ENCODE data around the gene RSU1. TPM values are rescaled to one million over a fixed set of nuclear protein-coding genes. Genes with fewer than 3 reads are reported as not detected.

The RSU1 gene
- polyA plus RNA-seq, 1 donor (not counting 4 experiments of a cell fraction or from before 2014, with no cell fraction given), result 125 TPM

DNA sequence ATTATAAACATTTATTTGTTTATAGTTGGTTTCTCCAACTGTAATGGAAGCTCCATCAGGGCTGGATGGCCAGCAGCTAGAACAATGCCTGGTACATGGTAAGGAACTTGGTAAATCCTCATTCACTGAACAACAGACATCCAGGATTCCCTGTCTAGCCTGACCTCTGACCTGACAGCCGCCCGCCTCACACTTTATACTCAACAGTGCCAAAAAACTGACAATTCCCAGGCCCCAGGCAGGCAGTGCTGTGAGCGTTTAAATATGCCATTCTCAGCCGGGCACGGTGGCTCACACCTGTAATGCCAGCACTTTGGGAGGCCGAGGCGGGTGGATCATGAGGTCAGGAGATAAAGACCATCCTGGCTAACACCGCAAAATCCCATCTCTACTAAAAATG lies 55.9 kb downstream of the RSU1 start:
- Histone ChIP-seq H3K9me3 (ENCODE audit: control insufficient read depth, low read depth, low read length) (no peaks in the 10 kb centered on the region), H3K36me3 (ENCODE audit: control insufficient read depth in 2 of 2, extremely low read depth in 1 of 2, insufficient read depth in 2 of 2, low read length in 2 of 2) (no peaks in the 10 kb centered on the region), H3K27me3 (ENCODE audit: control insufficient read depth, extremely low read depth, insufficient read depth, low read length) (no peaks in the 10 kb centered on the region), H3K9me1 (ENCODE audit: control insufficient read depth, extremely low read depth, insufficient read depth, low read length) (no peaks in the 10 kb centered on the region), H2AFZ (ENCODE audit: control insufficient read depth, low read length) (no peak overlapping the region), H3K79me2 (ENCODE audit: control insufficient read depth, insufficient read depth, low read length) (no peaks in the 10 kb centered on the region), H4K20me1 (ENCODE audit: control insufficient read depth, extremely low read depth, insufficient read depth, low read length) (no peaks in the 10 kb centered on the region), H3K9ac (ENCODE audit: control insufficient read depth, extremely low read depth, insufficient read depth, low read length) (no peak overlapping the region), H3K4me2 (ENCODE audit: control insufficient read depth, extremely low read depth, insufficient read depth, low read depth, low read length) (no peak overlapping the region), H3K27ac (ENCODE audit: control insufficient read depth, insufficient read depth, low read length) (no peak overlapping the region), H3K4me1 (ENCODE audit: control insufficient read depth, extremely low read depth, insufficient read depth, low read length) (no peaks in the 10 kb centered on the region), H3K4me3 (ENCODE audit: control insufficient read depth in 2 of 3, extremely low read depth in 1 of 3, insufficient read depth in 2 of 3, low read depth in 1 of 3, low read length in 3 of 3) (no peak overlapping the region)
- FAIRE-seq (no peak), DNase-seq (ENCODE audit: low read depth, low spot score) (no peak)
- dilution Hi-C loops (cut with MboI; ENCODE audit: extremely low pct_ligation_motif_present, low sequenced_read_pairs), result no loop called here
- TF ChIP-seq EZH2 (IDR thresholded peaks at IDR 0.05; ENCODE audit: low read length), result no peak
- no peak for TF ChIP-seq CTCF (optimal IDR thresholded peaks at IDR 0.05 in 1 of 3, IDR thresholded peaks at IDR 0.05 in 1 of 3, conservative IDR thresholded peaks at IDR 0.05 in 1 of 3; ENCODE audit: extremely low read depth in 1 of 3, insufficient read depth in 2 of 3, low read length in 3 of 3)

GRCh38 chr10:16756561-16757221 lies 60.5 kb downstream of the RSU1 start:
- FAIRE-seq (no peak), DNase-seq (ENCODE audit: low read depth, low spot score) (no peak)
- H3K4me3 ChIP-seq (ENCODE audit: control insufficient read depth in 2 of 3, extremely low read depth in 1 of 3, insufficient read depth in 2 of 3, low read depth in 1 of 3, low read length in 3 of 3), result no peak overlapping the region
- no peaks in the 10 kb centered on the region for H3K27me3 ChIP-seq (ENCODE audit: control insufficient read depth, extremely low read depth, insufficient read depth, low read length)
- H3K9me3 ChIP-seq (ENCODE audit: control insufficient read depth, low read depth, low read length), result no peaks in the 10 kb centered on the region
- TF ChIP-seq CTCF (optimal IDR thresholded peaks at IDR 0.05 in 1 of 3, IDR thresholded peaks at IDR 0.05 in 1 of 3, conservative IDR thresholded peaks at IDR 0.05 in 1 of 3; ENCODE audit: extremely low read depth in 1 of 3, insufficient read depth in 2 of 3, low read length in 3 of 3) (no peak), EZH2 (IDR thresholded peaks at IDR 0.05; ENCODE audit: low read length) (no peak)
- H3K4me1 ChIP-seq (ENCODE audit: control insufficient read depth, extremely low read depth, insufficient read depth, low read length), result no peaks in the 10 kb centered on the region
- no peaks in the 10 kb centered on the region for H4K20me1 ChIP-seq (ENCODE audit: control insufficient read depth, extremely low read depth, insufficient read depth, low read length)
- no peak overlapping the region for H2AFZ ChIP-seq (ENCODE audit: control insufficient read depth, low read length)
- dilution Hi-C loops (cut with MboI; ENCODE audit: extremely low pct_ligation_motif_present, low sequenced_read_pairs), result no loop called here
- H3K79me2 ChIP-seq (ENCODE audit: control insufficient read depth, insufficient read depth, low read length), result no peaks in the 10 kb centered on the region
- no peak overlapping the region for H3K4me2 ChIP-seq (ENCODE audit: control insufficient read depth, extremely low read depth, insufficient read depth, low read depth, low read length)
- no peak overlapping the region for H3K9ac ChIP-seq (ENCODE audit: control insufficient read depth, extremely low read depth, insufficient read depth, low read length)
- no peak overlapping the region for H3K27ac ChIP-seq (ENCODE audit: control insufficient read depth, insufficient read depth, low read length)
- no peaks in the 10 kb centered on the region for H3K9me1 ChIP-seq (ENCODE audit: control insufficient read depth, extremely low read depth, insufficient read depth, low read length)
- peaks cover 0 to 4% of the 10 kb centered on the region in 2 experiments for H3K36me3 ChIP-seq (ENCODE audit: control insufficient read depth in 2 of 2, extremely low read depth in 1 of 2, insufficient read depth in 2 of 2, low read length in 2 of 2)
